GM19452 (cell line): ENCODE results near the gene KCNK10.

Experiments used
- ATAC-seq: cut with Tn5 transposase; IDR thresholded peaks from one replicate; pipeline ENCODE4 v1.9.1; 2021; ENCODE audit not compliant: unreplicated experiment

The KCNK10 gene

DNA sequence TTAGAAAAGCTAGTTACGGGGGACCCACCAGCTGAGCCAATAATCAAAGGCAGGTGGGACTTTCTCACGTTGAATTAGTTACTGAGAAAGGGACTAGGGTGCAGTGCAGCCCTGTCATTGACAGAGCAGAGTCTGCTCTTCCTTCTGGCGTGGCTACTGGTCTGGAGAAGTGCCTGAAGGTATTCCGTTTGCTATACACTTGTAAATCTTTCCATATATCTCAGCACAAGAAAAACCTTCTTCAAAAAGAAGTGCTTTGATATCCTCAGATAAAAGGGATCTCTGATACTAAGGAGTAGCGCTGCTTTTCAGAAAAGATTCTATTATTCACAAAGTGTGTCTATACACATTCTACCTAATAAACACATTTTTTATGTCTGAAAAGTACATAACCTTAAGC, 91.5 kb downstream of the KCNK10 start:
- ATAC-seq: no peak

DNA sequence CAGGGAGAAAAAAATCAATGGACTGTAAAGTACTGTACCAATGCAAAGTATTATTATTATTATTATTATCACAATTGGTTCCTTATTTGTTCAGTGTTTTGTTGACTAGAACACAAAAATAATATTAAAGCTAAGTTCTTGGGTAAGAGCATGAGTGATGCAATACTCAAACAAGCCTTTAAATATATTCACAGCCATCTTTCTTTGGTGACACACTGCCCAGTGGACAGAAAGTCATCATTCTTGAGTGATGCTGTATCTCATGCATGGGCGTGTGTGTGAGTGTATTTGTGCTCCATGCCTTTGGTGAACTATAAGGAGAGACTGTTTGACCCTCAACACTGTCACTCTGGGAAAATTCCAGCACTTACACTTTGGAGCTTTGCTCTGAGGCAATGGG, 93.6 kb downstream of the KCNK10 start:
- ATAC-seq: no peak

DNA sequence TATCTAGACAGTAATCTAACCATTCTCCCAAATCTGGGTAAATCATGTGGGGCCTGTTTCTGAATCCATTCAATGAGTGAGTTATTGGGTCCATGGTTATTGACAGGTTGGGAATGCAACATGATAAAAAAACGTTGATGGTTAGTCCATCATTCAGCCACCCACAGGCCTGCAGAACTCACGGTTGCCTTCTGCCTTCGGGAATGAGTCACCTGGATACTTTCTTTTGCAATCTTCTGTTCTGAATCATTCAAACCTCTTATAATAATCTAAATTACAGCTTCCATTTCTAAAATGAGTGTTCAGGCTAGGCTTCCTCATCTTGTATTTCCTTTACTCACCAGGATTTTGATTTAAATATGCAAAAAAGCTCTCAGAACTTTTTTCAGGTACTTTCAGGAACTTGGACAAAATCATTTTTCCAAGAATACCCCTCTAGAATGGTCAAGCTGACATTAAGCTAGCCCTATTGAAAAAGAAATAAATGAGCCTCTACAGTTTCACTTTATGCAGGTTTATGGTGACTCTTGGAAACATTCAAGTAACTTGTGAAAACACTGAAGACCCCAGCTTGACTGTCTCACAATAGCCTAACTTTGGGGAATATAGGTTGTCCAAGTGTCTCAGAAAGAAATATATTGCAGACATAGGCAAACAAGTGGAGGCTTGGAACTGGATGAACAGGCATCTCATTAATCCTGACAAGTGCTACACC, 94.4 kb downstream of the KCNK10 start:
- no peak for ATAC-seq

DNA sequence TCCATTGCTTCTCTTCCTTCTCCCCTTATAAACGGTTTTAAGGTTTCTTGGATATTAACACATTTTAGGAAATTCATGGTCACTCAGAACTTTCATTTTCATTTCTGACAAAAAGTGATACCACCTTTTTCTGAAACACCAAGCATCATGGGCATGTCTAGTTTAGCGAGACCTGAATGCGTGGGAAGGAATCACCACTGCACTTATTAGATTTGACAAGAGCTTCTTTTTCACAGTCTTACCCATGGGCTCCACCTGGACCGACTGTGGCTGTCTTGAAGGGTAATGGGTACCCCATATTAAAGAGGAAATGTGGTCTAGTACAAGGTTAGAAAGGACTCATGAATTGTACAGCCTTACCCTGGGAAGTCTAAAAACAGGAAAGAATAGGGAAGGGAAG, 95.4 kb downstream of the KCNK10 start:
- no peak for ATAC-seq

DNA sequence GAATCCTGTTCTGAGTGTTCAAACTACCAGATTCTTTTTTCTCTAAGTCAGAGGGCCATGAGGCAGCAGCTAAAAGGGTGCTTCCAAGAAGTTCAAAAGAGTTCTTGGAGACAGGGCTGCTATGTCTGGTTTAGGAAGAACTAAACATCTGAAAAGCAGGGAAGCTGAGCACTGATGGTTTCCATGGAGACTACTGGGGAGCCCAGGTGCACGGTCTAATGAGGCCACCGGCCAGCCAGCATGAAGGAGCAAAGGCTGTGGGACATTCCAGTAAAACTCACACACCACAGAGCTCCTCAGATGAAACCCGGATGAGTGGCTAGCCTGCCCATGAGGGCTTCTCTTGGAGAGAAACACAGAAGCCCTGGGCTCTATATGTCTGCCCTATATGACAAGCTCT, 97.3 kb downstream of the KCNK10 start:
- no peak for ATAC-seq

DNA sequence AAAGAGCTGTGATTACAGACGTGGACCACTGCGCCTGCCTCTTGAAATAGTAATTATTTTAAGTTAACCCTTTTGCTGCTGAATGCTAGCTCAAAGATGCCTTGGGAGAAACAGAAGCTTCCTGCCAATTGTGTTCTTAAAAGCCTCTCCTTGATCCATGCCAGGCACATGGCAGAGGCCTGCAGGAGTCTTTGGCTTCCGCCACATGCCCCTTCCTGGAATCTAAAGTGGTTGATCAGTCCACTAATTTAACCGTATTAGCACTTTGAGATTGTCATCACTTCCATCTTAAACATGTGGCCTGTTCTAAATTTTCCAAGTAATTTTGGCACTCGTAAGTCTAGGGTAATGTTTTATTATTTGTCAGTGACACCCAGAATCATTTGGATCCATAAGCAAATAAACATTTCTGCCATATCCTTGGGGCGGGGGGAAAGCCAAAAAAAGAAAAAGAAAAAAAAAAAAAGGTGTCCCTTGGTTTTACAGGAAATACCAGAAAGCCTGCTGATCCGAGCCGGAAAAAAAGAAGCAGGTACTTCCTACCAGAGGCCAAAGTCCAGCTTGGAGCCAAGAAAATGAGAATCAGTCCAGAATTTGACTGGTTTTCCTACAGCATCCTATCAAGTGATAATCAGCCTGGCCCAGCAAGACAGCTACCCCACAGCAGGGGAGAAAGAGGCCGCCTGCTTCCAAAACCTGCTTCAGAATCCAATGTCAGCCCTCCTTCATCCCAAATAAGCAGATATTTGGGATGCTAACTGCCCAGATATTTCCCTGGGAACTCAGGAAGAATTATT, 104.8 kb downstream of the KCNK10 start:
- ATAC-seq: no peak

DNA sequence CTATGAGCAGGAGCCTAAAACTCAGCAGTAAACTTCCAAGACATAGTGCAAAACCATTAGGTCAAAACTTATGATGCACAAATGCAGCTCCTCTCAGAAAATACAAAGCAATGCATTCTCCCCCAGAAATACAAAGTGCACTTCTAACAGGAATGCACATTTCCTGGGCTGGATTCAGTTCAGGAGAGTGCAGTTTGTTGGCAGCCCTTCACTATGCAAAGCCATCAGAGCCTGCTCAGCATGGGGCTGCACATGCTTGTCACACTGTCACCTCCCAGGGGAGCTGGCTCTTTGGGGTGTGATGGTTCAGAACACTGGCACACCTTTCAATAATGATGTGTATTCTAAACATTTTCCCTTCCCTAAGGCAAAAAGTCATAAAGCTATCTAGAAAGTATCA, 110.4 kb downstream of the KCNK10 start:
- no peak for ATAC-seq

DNA sequence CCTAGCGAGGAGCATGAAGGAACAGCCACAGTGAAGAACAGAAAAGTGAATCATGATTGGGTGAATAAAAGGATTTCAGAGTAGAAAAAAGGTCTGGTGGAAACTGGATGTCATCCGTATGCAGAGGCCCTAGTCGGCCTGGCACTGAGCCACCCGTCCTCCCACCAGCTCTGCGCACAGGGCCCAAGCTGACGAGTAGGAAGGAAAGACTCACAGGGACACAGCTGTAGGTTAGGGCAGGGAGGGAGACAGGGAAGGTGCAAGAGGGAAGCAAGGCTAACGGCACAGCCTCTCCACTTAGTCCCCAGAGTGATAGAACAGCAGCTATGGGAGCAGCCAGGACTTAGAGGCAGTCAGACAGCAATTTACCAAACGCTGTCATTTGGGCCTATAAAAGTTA, 112.6 kb downstream of the KCNK10 start:
- no peak for ATAC-seq

DNA sequence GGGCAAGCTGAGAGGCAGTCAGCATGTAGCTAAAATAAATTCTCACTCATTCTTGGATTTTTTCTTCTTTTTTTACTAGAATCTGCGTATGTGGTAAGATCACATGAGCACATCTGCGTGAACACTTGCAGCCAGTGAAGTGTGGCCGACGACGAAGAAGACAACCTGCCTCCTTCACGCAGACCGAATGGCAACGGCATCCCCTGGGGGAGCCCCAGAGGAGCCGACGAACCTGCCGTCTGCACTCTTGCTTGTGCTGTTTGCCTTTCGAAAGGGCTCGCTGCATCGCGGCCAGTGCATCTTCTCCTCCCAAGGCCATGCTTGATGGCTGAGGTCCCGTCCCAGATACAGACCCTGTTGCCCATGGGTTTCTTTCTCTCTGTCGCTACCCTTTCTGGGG, 113.8 kb downstream of the KCNK10 start:
- ATAC-seq: no peak

DNA sequence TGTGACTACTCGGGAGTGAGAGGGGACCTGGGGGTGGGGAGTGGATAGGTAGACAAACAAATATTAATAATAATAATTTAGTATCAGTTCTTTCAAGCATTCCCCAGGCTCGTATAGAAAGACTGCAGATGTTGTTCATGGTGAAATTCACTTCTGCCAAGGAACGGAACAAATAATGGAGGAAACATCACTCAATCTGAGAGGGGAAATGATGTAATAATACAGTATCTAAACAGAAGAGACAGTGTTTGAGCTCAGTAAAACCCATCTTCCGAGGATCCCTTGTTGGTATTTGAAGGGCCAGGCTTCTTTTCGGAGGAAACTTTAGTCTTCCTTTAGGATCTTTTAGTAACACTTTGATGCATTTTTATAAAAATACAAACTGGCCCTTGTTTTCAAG, 114.2 kb downstream of the KCNK10 start:
- ATAC-seq: no peak

DNA sequence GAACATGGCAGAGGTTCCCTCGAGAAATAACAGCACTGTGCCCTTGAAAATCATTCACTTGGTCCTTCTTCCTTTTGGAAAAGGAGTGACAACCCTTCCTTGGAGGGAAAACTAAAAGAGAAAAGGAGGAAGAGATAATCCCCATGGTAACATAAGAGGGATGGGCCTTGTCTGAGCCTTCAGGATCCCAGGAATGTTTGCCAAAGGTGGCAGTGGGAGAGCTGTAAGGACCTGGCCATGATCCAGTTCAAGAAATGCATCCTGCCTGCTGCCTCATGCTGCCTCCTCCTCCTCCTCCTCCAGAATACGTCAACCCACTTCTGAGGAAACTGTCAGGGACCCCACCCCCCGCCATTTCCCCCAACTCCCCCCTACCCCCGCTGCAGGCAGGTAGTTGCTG, 118.8 kb downstream of the KCNK10 start:
- no peak for ATAC-seq

DNA sequence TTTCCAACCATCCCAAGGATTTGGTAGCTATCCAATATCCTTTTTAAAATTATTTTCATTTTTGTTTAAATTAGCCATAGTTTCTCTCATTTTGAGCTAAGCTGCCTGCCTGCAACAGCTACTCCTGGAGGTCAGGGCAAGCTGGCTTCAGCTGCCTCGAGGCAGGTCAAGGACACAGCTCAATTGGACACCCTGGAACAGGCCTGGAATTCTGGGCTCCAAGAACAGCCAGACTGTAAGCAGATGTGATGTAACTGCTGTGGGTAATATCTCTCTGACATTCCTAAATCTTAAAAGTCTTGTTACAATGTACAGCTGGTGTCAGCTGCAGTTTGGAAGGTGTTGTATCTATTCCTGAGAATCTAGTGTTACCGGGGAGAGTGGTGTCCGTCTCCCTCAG, 119.8 kb downstream of the KCNK10 start:
- no peak for ATAC-seq

DNA sequence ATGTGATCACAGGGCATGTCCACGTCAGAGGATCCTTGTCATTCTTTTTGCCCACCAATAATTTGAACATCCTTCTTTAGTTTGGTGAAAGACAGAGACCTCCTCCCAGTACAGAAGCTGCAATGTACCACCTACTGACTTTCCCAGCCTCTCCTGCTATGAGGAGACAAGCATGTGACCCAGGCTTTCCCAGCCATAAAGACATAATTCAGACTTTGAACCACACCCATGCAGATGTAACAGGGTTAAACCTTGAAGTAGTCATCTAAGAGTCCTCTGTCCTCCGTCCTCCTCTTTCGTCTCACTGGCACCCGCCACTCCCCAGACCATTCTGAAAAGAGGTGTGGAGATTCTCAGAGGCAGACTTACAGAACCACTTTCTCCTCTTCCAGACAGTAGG, 120.8 kb downstream of the KCNK10 start:
- ATAC-seq: no peak

DNA sequence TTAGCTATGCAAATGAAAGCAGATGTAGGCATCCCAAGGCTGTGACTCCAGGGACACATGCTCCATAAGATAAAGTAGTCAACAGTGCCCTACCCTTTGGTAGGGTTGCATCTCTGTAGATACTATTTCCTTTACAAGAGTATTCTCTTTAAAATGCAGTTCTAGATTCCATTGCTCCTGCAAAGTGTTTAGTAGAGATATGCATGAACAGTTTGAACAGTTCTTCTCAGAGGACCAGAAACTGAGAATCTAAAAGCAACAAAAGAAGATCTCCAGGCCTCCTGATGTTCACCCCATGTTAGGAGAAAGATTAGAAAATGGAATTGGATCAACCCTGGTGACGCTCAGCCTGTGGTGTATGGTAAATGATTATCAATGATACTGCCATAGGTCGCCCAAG, 121.2 kb downstream of the KCNK10 start:
- no peak for ATAC-seq

DNA sequence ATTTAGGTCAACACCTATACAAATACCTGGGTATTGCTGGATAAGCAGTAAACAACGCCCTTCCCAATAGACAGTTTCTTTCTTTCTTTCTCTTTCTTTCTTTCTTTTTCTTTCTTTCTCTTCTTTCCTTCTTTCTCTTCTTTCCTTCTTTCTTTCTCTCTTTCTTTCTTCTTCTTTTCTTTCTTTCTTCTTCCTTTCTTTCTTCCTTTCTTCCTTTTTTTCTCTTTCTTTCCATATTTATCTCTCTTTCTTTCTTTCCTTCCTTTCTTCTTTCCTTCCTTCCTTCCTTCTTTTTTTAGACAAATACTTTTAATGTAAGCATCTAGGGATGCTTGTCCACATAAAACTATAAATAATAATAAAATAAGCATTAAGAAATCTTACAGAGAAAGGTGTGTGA, 123.2 kb downstream of the KCNK10 start:
- ATAC-seq: no peak

DNA sequence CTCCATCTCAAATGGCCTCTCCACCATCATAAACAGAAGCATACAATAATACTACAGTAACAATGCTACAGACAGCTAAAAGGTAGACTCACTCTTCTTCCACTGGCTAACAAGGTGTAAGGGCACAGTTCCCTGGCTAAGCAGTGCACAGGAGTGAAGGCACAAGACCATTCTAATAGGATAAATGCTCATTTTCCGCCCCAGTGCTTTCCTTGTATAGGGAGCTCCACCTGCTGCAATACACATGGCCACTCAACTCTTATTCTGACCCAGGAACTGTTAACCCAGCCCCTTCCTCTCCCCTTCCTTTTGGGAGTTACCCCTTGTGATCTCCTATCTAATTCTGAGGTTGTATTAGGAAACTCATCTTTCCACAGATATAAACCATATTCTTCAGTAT, 124.6 kb downstream of the KCNK10 start:
- ATAC-seq: no peak

DNA sequence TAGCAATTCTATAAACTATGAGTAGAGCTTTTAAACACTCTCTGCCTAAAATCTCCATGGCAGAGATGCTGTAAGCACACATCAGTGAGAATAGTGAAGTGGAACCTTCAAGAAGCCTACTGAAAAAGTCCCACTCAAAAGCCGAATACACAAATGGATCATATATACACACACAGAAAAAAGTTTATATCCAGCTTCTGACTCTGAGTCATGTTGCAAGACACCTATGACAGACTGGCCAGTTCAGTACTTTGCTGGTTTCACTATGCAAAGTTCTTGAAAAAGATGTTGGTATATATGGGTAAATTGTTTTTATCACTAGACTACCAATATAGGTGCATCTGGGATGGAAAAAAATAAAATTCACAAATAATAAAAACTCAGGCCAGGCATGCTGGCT, 126.1 kb downstream of the KCNK10 start:
- ATAC-seq: no peak

DNA sequence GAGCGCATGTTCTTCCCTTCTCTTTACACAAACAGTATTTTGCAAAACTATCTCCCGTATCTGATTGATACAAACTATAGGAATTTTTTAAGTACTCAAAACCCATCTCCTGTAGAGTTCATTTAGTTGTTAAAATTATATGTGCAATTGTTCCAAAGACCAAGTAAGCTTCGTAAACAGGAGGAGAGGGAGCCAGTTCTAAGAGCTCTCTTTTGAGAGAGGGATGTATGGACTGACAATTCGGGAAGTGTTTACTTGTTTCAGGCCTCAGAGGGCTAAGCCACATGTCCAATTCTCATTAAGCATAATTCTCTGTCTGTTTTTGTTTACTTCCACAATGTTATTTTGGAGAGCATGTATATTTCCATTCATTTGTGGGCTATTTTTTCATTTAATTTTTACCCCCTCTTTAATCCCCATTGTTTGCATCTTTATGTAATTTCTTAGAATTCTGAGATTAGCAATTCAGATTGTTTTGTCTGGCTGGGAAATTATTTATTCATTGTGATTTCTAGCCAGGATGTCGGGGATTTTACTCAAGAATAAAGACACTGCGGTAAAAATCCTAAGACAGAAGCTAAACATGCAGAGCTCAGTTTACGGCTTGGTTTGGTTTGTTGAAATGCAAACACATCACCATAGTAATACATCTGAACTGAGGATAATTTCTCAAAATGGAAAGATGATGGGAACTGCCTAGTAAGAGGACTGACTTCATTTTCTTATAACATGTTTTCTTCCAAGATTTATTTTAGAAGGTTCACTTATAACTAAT, 126.8 kb downstream of the KCNK10 start:
- no peak for ATAC-seq

DNA sequence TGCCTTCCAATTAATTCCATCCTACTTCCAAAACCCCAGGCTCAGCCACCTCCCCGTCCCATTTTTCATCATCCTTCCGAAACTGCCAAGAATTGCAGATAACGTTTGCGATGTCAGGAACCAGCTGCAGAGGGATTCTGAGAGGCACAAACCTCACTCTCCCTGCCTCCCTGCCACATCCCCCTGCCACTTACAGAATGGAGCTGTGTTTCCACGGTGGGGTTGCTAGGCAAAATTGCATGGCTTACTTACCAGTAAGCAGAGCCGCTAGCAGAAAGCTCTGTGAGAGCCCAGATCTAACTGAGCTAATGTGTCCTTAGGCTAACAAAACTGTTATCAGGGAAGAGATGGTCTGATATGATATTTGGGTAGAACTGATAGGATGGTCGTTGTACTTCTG, 127.4 kb downstream of the KCNK10 start:
- no peak for ATAC-seq

DNA sequence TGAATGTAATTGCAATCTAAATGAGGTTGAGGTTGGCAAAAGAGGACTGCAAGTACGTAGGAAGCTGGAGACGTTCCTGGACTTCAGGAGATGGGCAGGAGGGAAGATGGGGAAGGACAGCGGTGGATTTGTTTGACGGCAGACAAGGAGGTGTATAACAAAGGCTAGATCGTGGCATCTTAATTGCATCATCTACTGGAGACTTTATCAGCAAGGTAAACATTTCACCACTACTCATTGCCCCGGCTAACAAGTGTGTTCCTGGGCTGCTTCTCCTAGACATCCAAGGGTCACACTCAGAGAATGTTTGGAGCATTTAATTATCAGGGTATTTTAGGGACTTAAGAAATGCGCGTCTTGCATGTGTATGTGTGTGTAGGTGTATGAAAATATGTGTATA, 128.5 kb downstream of the KCNK10 start:
- no peak for ATAC-seq

DNA sequence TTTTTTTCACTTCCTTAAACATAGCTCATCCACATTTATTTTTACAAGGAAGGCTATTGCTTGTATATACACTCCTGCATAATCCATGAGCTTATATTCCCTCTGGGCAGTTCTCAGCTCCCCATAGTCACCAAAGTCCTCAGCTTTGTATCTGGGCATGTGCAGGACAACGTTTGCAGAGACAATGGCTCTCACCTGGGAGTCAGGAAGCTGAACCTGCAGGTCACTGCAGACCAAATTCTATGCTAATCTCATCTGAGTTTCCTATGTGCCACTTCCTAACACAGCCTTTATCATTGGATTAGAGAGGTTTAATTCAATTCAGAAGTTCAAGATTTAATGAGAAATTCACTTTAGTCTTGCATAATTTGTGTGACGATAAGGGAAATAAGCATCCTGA, 131.5 kb downstream of the KCNK10 start:
- ATAC-seq: no peak
